B cell (primary cell): ENCODE data around the gene DNAJA4. TPM values are rescaled to one million over a fixed set of nuclear protein-coding genes. Genes with fewer than 3 reads are reported as not detected.

Experiments
- ATAC-seq: fragments of 200-7000 bp; cut with Tn5 transposase; one replicate; pipeline ENCODE4 v1.10.0; 2021; ENCODE audit warnings: low read depth, mild to moderate bottlenecking, moderate number of reproducible peaks, moderate library complexity
- CTCF ChIA-PET: fragments of 350-600 bp; sonication (Branson Sonifier 250); formaldehyde crosslinking; loops from one replicate; lab custom pipeline; 2021; ENCODE audit warnings: antibody characterized with exemption, inconsistent platforms; lab: Charles Lee
- POLR2A ChIA-PET: fragments of 350-600 bp; sonication (Branson Sonifier 250); formaldehyde crosslinking; loops from one replicate; lab custom pipeline; 2021; ENCODE audit warnings: antibody characterized with exemption; lab: Charles Lee
- DNase-seq: peaks from one replicate; pipeline ENCODE4 v3.0.0; 2013
- H2AFZ ChIP-seq: 2 replicates; pipeline ENCODE4 v1.6.1; 2012; ENCODE audit warnings: mild to moderate bottlenecking, low read depth, low read length; ENCODE audit not compliant: insufficient read depth, poor library complexity, severe bottlenecking
- H3K27ac ChIP-seq, 2 donors: 1 replicate in 1 of 2; 2 replicates in 1 of 2; pipeline ENCODE4 v1.5.1; 2012 to 2013; ENCODE audit warnings: low read length in 2 of 2, mild to moderate bottlenecking in 2 of 2, moderate library complexity in 1 of 2
- H3K27me3 ChIP-seq, 4 experiments: fragments of 200-600 bp in 1 of 4; sonication (generic) in 1 of 4; replicated peaks in 1 of 4; 1 replicate in 2 of 4; 2 replicates in 2 of 4; pipeline versions ENCODE4 v1.6.1 to v1.7.0; 2013 to 2016; ENCODE audit warnings: low read length in 3 of 4, mild to moderate bottlenecking in 2 of 4, mixed read lengths in 1 of 4, moderate library complexity in 1 of 4; ENCODE audit not compliant: insufficient read depth in 4 of 4, control insufficient read depth in 3 of 4; ENCODE audit errors: control extremely low read depth in 1 of 4
- H3K36me3 ChIP-seq, 2 experiments: replicated peaks in 1 of 2; 1 replicate in 1 of 2; 2 replicates in 1 of 2; pipeline versions ENCODE4 v1.6.1 to v1.7.1; 2013; ENCODE audit warnings: low read length in 1 of 2; ENCODE audit not compliant: insufficient read depth in 2 of 2, control insufficient read depth in 1 of 2; ENCODE audit errors: control extremely low read depth in 1 of 2, extremely low read depth in 1 of 2
- H3K4me1 ChIP-seq, 2 donors: fragments of 200-600 bp in 1 of 2; sonication (generic) in 1 of 2; 1 replicate in 1 of 2; 2 replicates in 1 of 2; pipeline versions ENCODE4 v1.5.1 to v1.6.1; 2013 to 2017; ENCODE audit warnings: low read length in 2 of 2; ENCODE audit not compliant: control insufficient read depth in 2 of 2, insufficient read depth in 2 of 2
- H3K4me2 ChIP-seq: replicated peaks from 2 replicates; pipeline ENCODE3; 2012; ENCODE audit warnings: mild to moderate bottlenecking, low read depth, low read length; ENCODE audit not compliant: poor library complexity, severe bottlenecking
- H3K4me3 ChIP-seq, 5 experiments: fragments of 200-600 bp in 1 of 5; sonication (generic) in 1 of 5; 1 replicate in 3 of 5; 2 replicates in 2 of 5; pipeline versions ENCODE4 v1.5.1 to v1.7.0; 2011 to 2016; ENCODE audit warnings: low read length in 4 of 5, mild to moderate bottlenecking in 4 of 5, low read depth in 2 of 5, control low read depth in 1 of 5, moderate library complexity in 1 of 5; ENCODE audit not compliant: insufficient read depth in 1 of 5; ENCODE audit errors: control extremely low read depth in 1 of 5, extremely low read depth in 1 of 5
- H3K79me2 ChIP-seq: fragments of 200-600 bp; sonication (generic); one replicate; pipeline ENCODE4 v1.6.0; 2016; ENCODE audit warnings: low read length; ENCODE audit not compliant: control insufficient read depth, insufficient read depth
- H3K9ac ChIP-seq: fragments of 200-600 bp; sonication (generic); 2 replicates; pipeline ENCODE4 v1.6.1; 2017; ENCODE audit warnings: mild to moderate bottlenecking, low read length, moderate library complexity
- H3K9me3 ChIP-seq, 3 donors: one replicate each; pipeline versions ENCODE4 v1.6.1 to v1.7.1; 2013; ENCODE audit warnings: low read length in 2 of 3; ENCODE audit not compliant: control insufficient read depth in 2 of 3, insufficient read depth in 1 of 3; ENCODE audit errors: control extremely low read depth in 1 of 3
- H4K20me1 ChIP-seq: 2 replicates; pipeline ENCODE4 v1.6.0; 2012; ENCODE audit warnings: mild to moderate bottlenecking, low read length; ENCODE audit not compliant: insufficient read depth, control insufficient read depth, poor library complexity, severe bottlenecking
- H3K27ac Mint-ChIP-seq: one replicate; pipeline ENCODE4 v1.8.0; 2021; ENCODE audit warnings: mixed read lengths
- H3K27me3 Mint-ChIP-seq: one replicate; pipeline ENCODE4 v1.8.0; 2021; ENCODE audit warnings: mixed read lengths
- H3K4me1 Mint-ChIP-seq: one replicate; pipeline ENCODE4 v1.8.0; 2021; ENCODE audit warnings: mixed read lengths
- H3K4me3 Mint-ChIP-seq: one replicate; pipeline ENCODE4 v1.8.0; 2021; ENCODE audit warnings: mixed read lengths
- H3K9me3 Mint-ChIP-seq: one replicate; pipeline ENCODE4 v1.8.0; 2022; ENCODE audit warnings: mixed read lengths; ENCODE audit not compliant: insufficient read depth
- CTCF ChIP-seq: fragments of 200-600 bp; IDR thresholded peaks from one replicate; pipeline ENCODE4 v1.8.0; 2022; ENCODE audit warnings: antibody characterized with exemption, mild to moderate bottlenecking
- EZH2 ChIP-seq: IDR thresholded peaks from 2 replicates; pipeline ENCODE4 v1.6.1; 2012; ENCODE audit warnings: borderline replicate concordance, low read depth, mild to moderate bottlenecking, moderate library complexity, low read length; ENCODE audit not compliant: insufficient read depth, poor library complexity, severe bottlenecking
- WGBS: methylation state at CpG from one replicate; pipeline ENCODE4 v1.1.5; 2013; ENCODE audit warnings: missing lambda C conversion rate; ENCODE audit not compliant: insufficient coverage; 5-methylcytosine and 5-hydroxymethylcytosine counted together
- intact Hi-C: fragments of 100-400 bp; cut with micrococcal nuclease; formaldehyde crosslinking; loops from one replicate; pipeline ENCODE4 v1.10.0; 2022
- polyA plus RNA-seq: library from polyadenylated mRNA; depleted of rRNA; stranded (reverse); fragments of >200 nt; gene quantifications from 2 replicates; pipeline ENCODE4 v1.2.3, GENCODE V29; 2012
- total RNA-seq, 2 donors: library from RNA; stranded (reverse); fragments of 120-200 nt in 1 of 2; gene quantifications; 1 replicate in 1 of 2; 2 replicates in 1 of 2; pipeline versions ENCODE4 v1.2.3 to v1.2.4, GENCODE V29; 2013 to 2022

Gene DNAJA4
- total and polyA plus RNA-seq, 2 donors (not counting 1 experiment from before 2014, with no cell fraction given): 13.2 to 20.0 TPM

- H3K9ac ChIP-seq: no peak overlapping the region
- H3K27ac ChIP-seq: no peak overlapping the region
- Mint-ChIP-seq H3K9me3 (no peaks in the 10 kb centered on the region), H3K4me3 (no peak overlapping the region), H3K27ac (no peak overlapping the region), H3K4me1 (no peaks in the 10 kb centered on the region), H3K27me3 (peaks cover 4% of the 10 kb centered on the region)
- no peaks in the 10 kb centered on the region for H3K36me3 ChIP-seq
- no peaks in the 10 kb centered on the region for H3K79me2 ChIP-seq
- no peak overlapping the region for H3K4me3 ChIP-seq
- H2AFZ ChIP-seq: no peak overlapping the region
- ChIA-PET CTCF (interaction anchor here (0.6 to 1.8 kb wide), 4 partner anchors 12 to 120 kb away, joined by 3 to 9 read pairs (median 5); no protein-coding TSS in a partner anchor), POLR2A (no interaction called here)
- H3K27me3 ChIP-seq: peaks cover 0 to 1% (median 0%) of the 10 kb centered on the region in 4 experiments
- no peak for TF ChIP-seq CTCF
- no peak for TF ChIP-seq EZH2
- no peaks in the 10 kb centered on the region for H3K4me1 ChIP-seq
- H3K4me2 ChIP-seq: no peak overlapping the region
- DNase-seq: no peak
- intact Hi-C loops: no loop called here
- no peaks in the 10 kb centered on the region for H3K9me3 ChIP-seq
- 92% methylated on average over 6 of the region's 8 CpGs for WGBS
- no peak for ATAC-seq
- H4K20me1 ChIP-seq: no peaks in the 10 kb centered on the region
These were observed 35.9 kb upstream of the DNAJA4 start for GRCh38 chr15:78228356-78228996.
